ENCODE data around the gene RPS3. TPM values are rescaled to one million over a fixed set of nuclear protein-coding genes. Genes with fewer than 3 reads are reported as not detected.

Gene RPS3
- total and polyA plus RNA-seq, 9 of the 15 experiments (the other 6 are each of a cell fraction or from before 2014, with no cell fraction given): 2,700 to 5,771 (median 3,679) TPM

DNA sequence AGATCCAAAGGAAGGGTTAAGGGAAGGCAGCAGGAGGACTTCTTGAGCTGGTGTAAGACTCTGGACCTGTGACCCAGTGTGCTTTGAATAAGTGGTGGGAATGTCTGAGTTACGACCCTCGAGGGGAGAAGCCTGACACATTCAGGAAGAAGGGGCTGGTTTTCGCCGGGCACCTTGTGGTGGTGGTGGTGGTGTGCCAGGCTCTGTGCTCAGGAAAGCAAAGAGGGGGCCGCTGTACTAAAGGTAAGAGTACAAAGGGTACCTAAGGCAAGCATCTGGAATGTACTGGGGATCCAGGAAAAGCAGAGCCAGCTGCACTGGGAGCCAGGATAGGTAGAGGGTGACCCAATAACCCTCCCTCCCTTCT is 27.4 kb downstream of the RPS3 start:
- H4K20me1 ChIP-seq (replicated peaks; ENCODE audit: control insufficient read depth, insufficient read depth, low read length): peaks cover 10% of the 10 kb centered on the region; the same call in 1 of the 2 replicates
- peaks cover 17% of the 10 kb centered on the region in 2 experiments; a peak in 4 of 5 replicates for H3K4me1 ChIP-seq (replicated peaks in 1 of 2; ENCODE audit: control insufficient read depth in 2 of 2, insufficient read depth in 2 of 2, low read length in 2 of 2)
- H3K4me3 ChIP-seq: no peak overlapping the region
- TF ChIP-seq SP2 (IDR thresholded peaks at IDR 0.05; ENCODE audit: extremely low read depth, low read depth, low read length, poor library complexity, severe bottlenecking): no peak
- TF ChIP-seq ELF1 (tag; IDR thresholded peaks at IDR 0.05): no peak
- no peak for TF ChIP-seq MCM7 (IDR thresholded peaks at IDR 0.05)
- TF ChIP-seq CSDE1 (IDR thresholded peaks at IDR 0.05): no peak
- TF ChIP-seq FUS (optimal IDR thresholded peaks at IDR 0.05; ENCODE audit: low read depth, low read length): no peak
- TF ChIP-seq KLF1 (tag; IDR thresholded peaks at IDR 0.05): no peak
- no peak for TF ChIP-seq TEAD4 (IDR thresholded peaks at IDR 0.05; ENCODE audit: low read length)
- TF ChIP-seq TEAD4 (CRISPR knock-in tag; IDR thresholded peaks at IDR 0.05; ENCODE audit: borderline replicate concordance): no peak
- TF ChIP-seq, protein P1, sequence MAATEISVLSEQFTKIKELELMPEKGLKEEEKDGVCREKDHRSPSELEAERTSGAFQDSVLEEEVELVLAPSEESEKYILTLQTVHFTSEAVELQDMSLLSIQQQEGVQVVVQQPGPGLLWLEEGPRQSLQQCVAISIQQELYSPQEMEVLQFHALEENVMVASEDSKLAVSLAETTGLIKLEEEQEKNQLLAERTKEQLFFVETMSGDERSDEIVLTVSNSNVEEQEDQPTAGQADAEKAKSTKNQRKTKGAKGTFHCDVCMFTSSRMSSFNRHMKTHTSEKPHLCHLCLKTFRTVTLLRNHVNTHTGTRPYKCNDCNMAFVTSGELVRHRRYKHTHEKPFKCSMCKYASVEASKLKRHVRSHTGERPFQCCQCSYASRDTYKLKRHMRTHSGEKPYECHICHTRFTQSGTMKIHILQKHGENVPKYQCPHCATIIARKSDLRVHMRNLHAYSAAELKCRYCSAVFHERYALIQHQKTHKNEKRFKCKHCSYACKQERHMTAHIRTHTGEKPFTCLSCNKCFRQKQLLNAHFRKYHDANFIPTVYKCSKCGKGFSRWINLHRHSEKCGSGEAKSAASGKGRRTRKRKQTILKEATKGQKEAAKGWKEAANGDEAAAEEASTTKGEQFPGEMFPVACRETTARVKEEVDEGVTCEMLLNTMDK (IDR thresholded peaks at IDR 0.05; ENCODE audit: borderline replicate concordance, insufficient read depth, low read depth, low read length, poor library complexity, severe bottlenecking): no peak
- no peak for TF ChIP-seq HOXB6 (CRISPR knock-in tag; IDR thresholded peaks at IDR 0.05; ENCODE audit: borderline replicate concordance)
- no peak for TF ChIP-seq ZNF175 (CRISPR knock-in tag; IDR thresholded peaks at IDR 0.05; ENCODE audit: low read depth)
- 28% methylated on average over 4 of the region's 5 CpGs for WGBS (ENCODE audit: insufficient coverage, low coverage, missing lambda C conversion rate)
- H3K27ac ChIP-seq (ENCODE audit: extremely low read depth, low read depth, low read length): no peak overlapping the region
- peaks cover 5% of the 10 kb centered on the region for H3K9me1 ChIP-seq (ENCODE audit: control insufficient read depth, insufficient read depth, low read length)
- DNase-seq (ENCODE audit: extremely low read depth in 1 of 4, low spot score in 3 of 4): no peak
- H3K9ac ChIP-seq (ENCODE audit: insufficient read depth in 1 of 2, low read depth in 2 of 2, low read length in 2 of 2): no peak overlapping the region; a peak in 1 of 4 replicates
- in situ Hi-C loops (cut with MboI) (loop anchor here (25.0 kb wide), 1 partner anchor 436 kb away; no protein-coding TSS in a partner anchor), intact Hi-C loops (cut with micrococcal nuclease) (no loop called here)
- H3K27me3 ChIP-seq (ENCODE audit: control insufficient read depth in 2 of 2, insufficient read depth in 2 of 2, low read length in 2 of 2): peaks cover 3 to 8% of the 10 kb centered on the region in 2 experiments; a peak in 3 of 5 replicates
- BruUV-seq (replicated peaks): no TSS peak
- no peak for ATAC-seq
- ChIA-PET CTCF (ENCODE audit: low intra/inter-chr PET ratio) (no interaction called here), POLR2A (interaction anchor here (1.5 kb wide), 1 partner anchor 24 kb away, joined by 3 read pairs; no protein-coding TSS in a partner anchor)
- no peak for FAIRE-seq
- H3K79me2 ChIP-seq (ENCODE audit: control insufficient read depth, insufficient read depth, low read length): no peaks in the 10 kb centered on the region
- H2AFZ ChIP-seq (ENCODE audit: low read depth, low read length): no peak overlapping the region
- 0 out of 3 replicates have a peak, but pooled peaks cover 7% of the 10 kb centered on the region for H3K36me3 ChIP-seq (ENCODE audit: control insufficient read depth, insufficient read depth, low read length)
- no peaks in the 10 kb centered on the region for H3K9me3 ChIP-seq (replicated peaks; ENCODE audit: control insufficient read depth, insufficient read depth, low read depth, low read length)
- no peak overlapping the region for H3K4me2 ChIP-seq (ENCODE audit: insufficient read depth, low read length)

Measured in K562 (cell line).